H9 (cell line): Measurements from ENCODE around the gene ACOXL. TPM values are rescaled to one million over a fixed set of nuclear protein-coding genes. Genes with fewer than 3 reads are reported as not detected.

ENCODE experiments used
- DNase-seq: peaks from one replicate; pipeline ENCODE4 v3.0.0-alpha.2; 2017
- H2AFZ ChIP-seq: one replicate; pipeline ENCODE4 v1.6.1; 2013; ENCODE audit warnings: mild to moderate bottlenecking, low read length, control low read depth, moderate library complexity
- H2AK5ac ChIP-seq: 2 replicates; pipeline ENCODE4 v1.6.1; 2013; ENCODE audit warnings: low read length, control low read depth, mixed read lengths; ENCODE audit not compliant: insufficient read length
- H2BK120ac ChIP-seq: one replicate; pipeline ENCODE4 v1.6.1; 2013; ENCODE audit warnings: low read depth, mild to moderate bottlenecking, low read length, control low read depth, inconsistent platforms; ENCODE audit not compliant: poor library complexity, severe bottlenecking
- H2BK12ac ChIP-seq: 2 replicates; pipeline ENCODE4 v1.6.1; 2013; ENCODE audit warnings: low read length, control low read depth, mixed read lengths, low read depth; ENCODE audit not compliant: insufficient read length
- H2BK15ac ChIP-seq: 2 replicates; pipeline ENCODE4 v1.6.1; 2013; ENCODE audit warnings: low read depth, low read length, control low read depth
- H2BK20ac ChIP-seq: one replicate; pipeline ENCODE4 v1.6.1; 2013; ENCODE audit warnings: low read depth, mild to moderate bottlenecking, low read length, control low read depth, inconsistent platforms; ENCODE audit not compliant: poor library complexity, severe bottlenecking
- H2BK5ac ChIP-seq: 2 replicates; pipeline ENCODE4 v1.6.1; 2013; ENCODE audit warnings: low read length, control low read depth, mixed read lengths; ENCODE audit not compliant: insufficient read length
- H3K14ac ChIP-seq: 2 replicates; pipeline ENCODE4 v1.6.1; 2013; ENCODE audit warnings: low read length, control low read depth; ENCODE audit not compliant: insufficient read depth
- H3K18ac ChIP-seq: 2 replicates; pipeline ENCODE4 v1.6.1; 2013; ENCODE audit warnings: low read depth, mild to moderate bottlenecking, mixed read lengths, low read length, control low read depth; ENCODE audit not compliant: insufficient read length
- H3K23ac ChIP-seq: 2 replicates; pipeline ENCODE4 v1.6.1; 2013; ENCODE audit warnings: low read length, control low read depth, mixed read lengths, low read depth; ENCODE audit not compliant: insufficient read length
- H3K23me2 ChIP-seq: 2 replicates; pipeline ENCODE4 v1.6.1; 2013; ENCODE audit warnings: low read depth, mild to moderate bottlenecking, mixed read lengths, low read length, control low read depth; ENCODE audit not compliant: insufficient read length, poor library complexity, severe bottlenecking
- H3K27ac ChIP-seq: 2 replicates; pipeline ENCODE4 v1.5.1; 2013; ENCODE audit warnings: low read length, control low read depth, mixed read lengths, low read depth; ENCODE audit not compliant: insufficient read length
- H3K27me3 ChIP-seq: 2 replicates; pipeline ENCODE4 v1.6.1; 2013; ENCODE audit warnings: low read length, control low read depth, inconsistent platforms; ENCODE audit not compliant: insufficient read depth
- H3K4ac ChIP-seq: 2 replicates; pipeline ENCODE4 v1.6.1; 2013; ENCODE audit warnings: low read depth, mild to moderate bottlenecking, control low read depth, inconsistent platforms, low read length, moderate library complexity
- H3K4me1 ChIP-seq: 2 replicates; pipeline ENCODE4 v1.6.1; 2013; ENCODE audit warnings: low read length, control low read depth, inconsistent platforms; ENCODE audit not compliant: insufficient read depth
- H3K4me2 ChIP-seq: 2 replicates; pipeline ENCODE4 v1.6.1; 2013; ENCODE audit warnings: low read length, control low read depth, mixed read lengths; ENCODE audit not compliant: insufficient read length, insufficient read depth
- H3K56ac ChIP-seq: 2 replicates; pipeline ENCODE4 v1.6.1; 2013; ENCODE audit warnings: low read depth, mild to moderate bottlenecking, mixed read lengths, low read length, control low read depth; ENCODE audit not compliant: insufficient read length
- H3K79me1 ChIP-seq: 2 replicates; pipeline ENCODE4 v1.6.1; 2013; ENCODE audit warnings: low read depth, mild to moderate bottlenecking, moderate library complexity, low read length, control low read depth, inconsistent platforms; ENCODE audit not compliant: insufficient read depth, poor library complexity, severe bottlenecking
- H3K79me2 ChIP-seq: 2 replicates; pipeline ENCODE4 v1.6.1; 2013; ENCODE audit warnings: low read length, control low read depth, inconsistent platforms; ENCODE audit not compliant: insufficient read depth
- H3K9ac ChIP-seq: 2 replicates; pipeline ENCODE4 v1.6.1; 2013; ENCODE audit warnings: low read length, control low read depth, mixed read lengths; ENCODE audit not compliant: insufficient read length; ENCODE audit errors: extremely low read depth
- H3K9me3 ChIP-seq: one replicate; pipeline ENCODE4 v1.6.1; 2013; ENCODE audit warnings: low read depth, low read length, inconsistent platforms; ENCODE audit not compliant: control insufficient read depth
- H3T11ph ChIP-seq: one replicate; pipeline ENCODE4 v1.6.1; 2013; ENCODE audit warnings: mild to moderate bottlenecking, low read length, control low read depth, inconsistent platforms
- H4K20me1 ChIP-seq: one replicate; pipeline ENCODE4 v1.6.1; 2013; ENCODE audit not compliant: control insufficient read depth, insufficient read length, insufficient read depth
- H4K5ac ChIP-seq: 2 replicates; pipeline ENCODE4 v1.6.1; 2013; ENCODE audit warnings: low read depth, mild to moderate bottlenecking, mixed read lengths, low read length, control low read depth; ENCODE audit not compliant: insufficient read length
- H4K8ac ChIP-seq: replicated peaks from 2 replicates; pipeline ENCODE4 v1.6.1; 2013; ENCODE audit warnings: low read length, control low read depth, mixed read lengths, low read depth; ENCODE audit not compliant: insufficient read length
- H4K91ac ChIP-seq: 2 replicates; pipeline ENCODE4 v1.6.1; 2013; ENCODE audit warnings: low read depth, mild to moderate bottlenecking, moderate library complexity, mixed read lengths, low read length, control low read depth; ENCODE audit not compliant: insufficient read length
- H3K27ac Mint-ChIP-seq, 3 experiments: 2 replicates in 2 of 3; 3 replicates in 1 of 3; pipeline ENCODE4 v1.8.0; 2020 to 2021; ENCODE audit warnings: mixed read lengths in 3 of 3, mild to moderate bottlenecking in 1 of 3, moderate library complexity in 1 of 3
- H3K27me3 Mint-ChIP-seq: 2 replicates; pipeline ENCODE4 v1.8.0; 2021; ENCODE audit warnings: low read depth, mild to moderate bottlenecking, moderate library complexity, mixed read lengths
- H3K36me3 Mint-ChIP-seq, 3 experiments: 2 replicates in 2 of 3; 3 replicates in 1 of 3; pipeline ENCODE4 v1.8.0; 2020 to 2021; ENCODE audit warnings: low read depth in 3 of 3, mixed read lengths in 3 of 3; ENCODE audit not compliant: insufficient read depth in 1 of 3
- H3K4me1 Mint-ChIP-seq, 2 experiments: 2 replicates each; pipeline ENCODE4 v1.8.0; 2020; ENCODE audit warnings: mixed read lengths in 2 of 2
- H3K4me3 Mint-ChIP-seq, 2 experiments: 2 replicates in 1 of 2; 3 replicates in 1 of 2; pipeline ENCODE4 v1.8.0; 2020 to 2021; ENCODE audit warnings: mild to moderate bottlenecking in 2 of 2, mixed read lengths in 2 of 2, moderate library complexity in 1 of 2
- H3K9me3 Mint-ChIP-seq, 2 experiments: 2 replicates in 1 of 2; 3 replicates in 1 of 2; pipeline ENCODE4 v1.8.0; 2020; ENCODE audit warnings: mild to moderate bottlenecking in 2 of 2, mixed read lengths in 2 of 2, moderate library complexity in 1 of 2
- WGBS: extraction: QIAGEN DNeasy Blood & Tissue Kit; methylation state at CpG from one replicate; pipeline ENCODE4 v1.1.7; 2013; ENCODE audit warnings: missing lambda C conversion rate, low lambda C conversion rate, mixed read lengths; ENCODE audit not compliant: insufficient read length; ENCODE audit errors: extremely low coverage; 5-methylcytosine and 5-hydroxymethylcytosine counted together
- total RNA-seq: library from RNA; stranded (reverse); gene quantifications from 2 replicates; pipeline ENCODE4 v1.2.1, GENCODE V29; 2021
- TF ChIP-seq, protein P1 (sequence below): fragments of 200-600 bp; sonication (generic); conservative IDR thresholded peaks from 3 replicates; pipeline ENCODE4 v1.8.0; 2021; ENCODE audit warnings: antibody characterized with exemption, mild to moderate bottlenecking

Gene ACOXL
- total RNA-seq, 1 experiment from 2014 or later = 37.6 TPM

GRCh38 chr2:111042261-111042660, 309.9 kb downstream of the ACOXL start:
- Histone ChIP-seq H3K23me2 (no peaks in the 10 kb centered on the region), H4K20me1 (no peaks in the 10 kb centered on the region), H4K8ac (no peak overlapping the region), H2BK5ac (no peak overlapping the region), H3K9me3 (no peaks in the 10 kb centered on the region), H2BK20ac (no peak overlapping the region), H3K4ac (no peak overlapping the region), H2AFZ (no peak overlapping the region), H3K27ac (no peak overlapping the region), H3K9ac (no peak overlapping the region), H3K18ac (no peak overlapping the region), H3K79me1 (no peaks in the 10 kb centered on the region), H3K4me2 (no peak overlapping the region), H3K23ac (no peak overlapping the region), H3K4me1 (no peaks in the 10 kb centered on the region; the same call in 1 of the 2 replicates), H3K14ac (no peak overlapping the region), H3K79me2 (no peaks in the 10 kb centered on the region), H2BK120ac (no peak overlapping the region), H3T11ph (no peak overlapping the region), H3K56ac (no peak overlapping the region), H4K5ac (no peak overlapping the region), H3K27me3 (no peaks in the 10 kb centered on the region), H2BK15ac (no peak overlapping the region), H2BK12ac (no peak overlapping the region), H2AK5ac (no peak overlapping the region), H4K91ac (no peak overlapping the region)
- Mint-ChIP-seq H3K27me3 (peaks cover 3% of the 10 kb centered on the region), H3K9me3 (0 out of 5 replicates have a peak, but pooled peaks cover 0 to 1% of the 10 kb centered on the region in 2 experiments), H3K36me3 (peaks cover 0 to 4% (median 2%) of the 10 kb centered on the region in 3 experiments; a peak in 3 of 7 replicates), H3K4me3 (no peak overlapping the region), H3K27ac (peak overlapping the region in 1 of 3 experiments; percentile 41; a peak in 2 of 7 replicates), H3K4me1 (peaks cover 0 to 5% of the 10 kb centered on the region in 2 experiments; a peak in 2 of 4 replicates)
- DNase-seq = no peak
- TF ChIP-seq, protein P1, sequence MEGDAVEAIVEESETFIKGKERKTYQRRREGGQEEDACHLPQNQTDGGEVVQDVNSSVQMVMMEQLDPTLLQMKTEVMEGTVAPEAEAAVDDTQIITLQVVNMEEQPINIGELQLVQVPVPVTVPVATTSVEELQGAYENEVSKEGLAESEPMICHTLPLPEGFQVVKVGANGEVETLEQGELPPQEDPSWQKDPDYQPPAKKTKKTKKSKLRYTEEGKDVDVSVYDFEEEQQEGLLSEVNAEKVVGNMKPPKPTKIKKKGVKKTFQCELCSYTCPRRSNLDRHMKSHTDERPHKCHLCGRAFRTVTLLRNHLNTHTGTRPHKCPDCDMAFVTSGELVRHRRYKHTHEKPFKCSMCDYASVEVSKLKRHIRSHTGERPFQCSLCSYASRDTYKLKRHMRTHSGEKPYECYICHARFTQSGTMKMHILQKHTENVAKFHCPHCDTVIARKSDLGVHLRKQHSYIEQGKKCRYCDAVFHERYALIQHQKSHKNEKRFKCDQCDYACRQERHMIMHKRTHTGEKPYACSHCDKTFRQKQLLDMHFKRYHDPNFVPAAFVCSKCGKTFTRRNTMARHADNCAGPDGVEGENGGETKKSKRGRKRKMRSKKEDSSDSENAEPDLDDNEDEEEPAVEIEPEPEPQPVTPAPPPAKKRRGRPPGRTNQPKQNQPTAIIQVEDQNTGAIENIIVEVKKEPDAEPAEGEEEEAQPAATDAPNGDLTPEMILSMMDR = no peak
- no CpG with 5 or more reads among the region's 6 CpGs for WGBS
